ENCODE data around the gene BMP6.
"Not testable (repeated sequence)": the region's sequence is repeated elsewhere in the genome, so short reads cannot be mapped to it uniquely, and the experiment has no call there.

The BMP6 gene

DNA sequence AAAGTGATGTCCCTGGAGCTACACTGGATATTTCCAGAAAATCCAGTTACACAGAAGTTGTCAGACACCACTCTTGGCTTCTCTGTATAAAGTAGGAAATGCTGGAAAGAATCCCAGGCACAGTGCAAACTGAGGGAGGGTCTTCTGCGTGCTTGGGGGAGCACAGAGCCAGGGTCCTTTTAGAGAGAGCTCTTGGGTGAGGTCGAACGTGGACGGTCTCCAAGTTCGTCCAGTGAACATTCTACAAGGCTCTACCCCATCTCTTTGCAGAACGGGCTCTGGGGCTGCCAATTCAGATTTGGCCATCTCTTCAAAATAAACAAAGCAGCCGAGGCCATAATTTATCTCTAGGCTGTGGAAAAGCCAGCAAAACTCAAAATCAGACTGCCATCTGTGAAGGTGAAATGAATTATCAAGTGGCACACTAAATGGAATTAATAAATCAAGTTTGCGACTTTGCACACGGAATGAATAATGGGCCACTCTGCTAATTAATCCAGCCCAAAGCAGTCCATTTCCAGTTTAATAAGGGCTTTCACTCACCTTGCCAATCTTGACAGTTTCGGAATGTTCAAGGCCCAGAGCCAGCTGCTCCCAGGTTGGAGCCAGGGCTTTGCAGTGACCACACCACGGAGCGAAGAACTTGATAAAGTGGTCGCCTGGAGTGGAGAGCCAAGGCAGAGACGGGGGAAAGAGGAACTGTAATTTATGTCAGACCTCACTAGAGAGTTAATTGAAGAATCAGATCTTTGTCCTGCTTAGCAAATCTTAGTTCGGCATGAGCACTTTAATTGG is 165.4 kb downstream of the BMP6 start:
- no peak for FAIRE-seq

DNA sequence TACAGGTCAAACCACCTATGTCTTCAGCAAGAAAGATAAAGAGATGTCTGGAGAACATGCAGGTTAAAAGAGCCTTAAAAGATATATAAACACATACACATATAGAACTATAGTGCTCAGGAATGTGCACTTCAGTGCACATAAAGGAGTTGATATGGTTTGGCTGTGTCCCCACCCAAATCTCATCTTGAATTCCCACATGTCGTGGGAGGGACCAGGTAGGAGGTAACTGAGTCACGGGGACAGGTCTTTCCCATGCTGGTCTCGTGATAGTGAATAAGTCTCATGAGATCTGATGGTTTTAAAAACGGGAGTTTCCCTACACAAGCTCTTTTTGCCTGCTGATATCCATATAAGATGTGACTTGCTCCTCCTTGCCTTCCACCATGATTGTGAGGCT is 166.5 kb downstream of the BMP6 start:
- not testable (repeated sequence) for FAIRE-seq

DNA sequence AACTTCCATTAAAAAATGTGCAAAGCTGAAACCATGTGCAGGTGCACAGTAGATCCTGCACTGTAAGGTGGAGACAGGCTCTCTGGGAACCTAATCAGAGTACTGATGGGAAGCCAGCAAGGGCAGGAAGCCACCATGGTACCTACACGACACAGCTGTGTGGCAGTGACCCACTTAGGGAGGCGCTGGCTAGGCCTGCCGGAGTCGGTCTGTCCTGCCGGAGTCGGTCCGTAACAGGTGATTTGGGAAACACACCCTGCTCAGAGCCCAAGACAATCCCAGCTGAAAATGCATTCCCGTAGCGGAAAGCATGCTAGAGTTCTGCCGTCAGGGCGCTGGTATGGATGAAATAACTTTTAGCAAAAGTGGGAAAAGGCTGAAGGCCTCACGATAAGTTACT is 167.4 kb downstream of the BMP6 start:
- FAIRE-seq: no peak

DNA sequence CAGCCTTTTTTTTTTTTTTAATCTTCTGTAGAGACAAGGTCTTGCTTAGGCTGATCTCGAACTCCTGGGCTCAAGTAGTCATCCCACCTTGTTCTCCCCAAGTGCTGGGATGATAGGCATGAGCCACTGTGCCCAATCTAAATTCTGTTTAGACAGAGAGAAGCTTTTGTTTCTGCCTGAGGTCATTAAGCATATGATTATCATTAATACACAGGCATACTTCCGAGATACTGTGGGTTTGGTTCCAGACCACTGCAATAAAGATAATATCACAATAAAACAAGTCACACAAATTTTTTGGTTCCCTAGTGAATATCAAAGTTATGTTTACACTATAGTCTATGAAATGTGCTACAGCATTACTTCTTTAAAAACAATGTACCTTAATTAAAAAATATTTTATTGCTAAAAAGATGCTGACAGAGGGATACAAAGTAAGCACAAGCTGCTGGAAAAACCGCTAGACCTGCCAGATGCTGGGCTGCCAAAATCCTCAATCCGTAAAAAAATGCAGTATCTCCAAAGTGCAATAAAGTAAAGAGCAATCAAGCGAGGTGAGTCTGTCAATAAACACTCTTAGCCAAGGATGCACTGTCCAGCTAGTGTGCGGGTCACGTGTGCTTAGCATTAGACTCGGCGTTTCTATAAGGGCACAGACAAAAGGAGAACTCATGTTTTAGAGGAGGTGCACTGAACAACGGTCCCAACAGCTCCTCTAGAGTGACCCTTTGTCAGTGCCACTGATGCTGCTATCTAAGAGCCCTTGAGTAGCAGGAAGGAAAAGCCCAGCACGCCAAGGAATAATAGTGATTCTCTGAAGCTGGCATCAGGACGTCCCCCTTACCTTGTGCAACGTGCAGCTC is 168.6 kb downstream of the BMP6 start:
- no peak for FAIRE-seq

DNA sequence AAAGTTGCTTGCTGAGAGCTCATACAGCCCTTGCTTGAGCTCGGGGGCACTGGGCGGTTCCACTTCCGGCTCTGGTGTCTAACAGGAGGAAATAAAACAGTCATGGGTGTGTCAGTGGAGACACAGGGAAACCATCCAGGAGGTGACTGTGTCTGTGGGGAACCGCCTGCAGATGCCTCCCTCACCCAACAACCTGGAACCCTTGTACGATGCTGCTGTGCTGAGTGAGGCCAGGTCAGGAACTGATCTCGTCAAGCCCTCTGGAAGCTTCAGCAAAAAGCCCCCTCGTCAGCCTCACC is 169.2 kb downstream of the BMP6 start:
- no peak for FAIRE-seq

DNA sequence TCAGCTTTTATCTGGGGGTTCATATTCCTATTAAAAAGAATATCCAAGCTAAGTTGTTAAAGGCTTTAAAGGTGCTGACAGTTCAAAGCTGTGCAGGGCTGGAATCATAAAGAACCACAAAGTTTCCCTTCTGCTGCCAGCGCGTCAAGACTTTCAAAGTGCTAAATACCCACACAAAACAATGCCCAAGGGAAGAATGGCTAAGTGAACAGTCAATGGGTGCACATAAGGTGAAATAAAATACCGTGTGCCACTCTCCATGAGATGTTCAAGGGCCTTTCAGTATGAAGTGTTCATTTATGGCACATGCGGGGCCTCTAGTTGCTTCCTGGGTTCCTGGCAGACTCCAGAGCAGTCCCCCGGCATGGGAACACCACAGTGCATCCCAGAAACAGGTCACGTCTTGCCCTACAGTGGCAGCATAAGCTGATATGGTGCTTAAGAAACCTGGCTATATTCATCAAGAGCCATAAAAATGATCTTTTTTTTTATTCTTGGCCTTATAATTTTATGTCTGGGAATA is 170.6 kb downstream of the BMP6 start:
- FAIRE-seq: no peak

DNA sequence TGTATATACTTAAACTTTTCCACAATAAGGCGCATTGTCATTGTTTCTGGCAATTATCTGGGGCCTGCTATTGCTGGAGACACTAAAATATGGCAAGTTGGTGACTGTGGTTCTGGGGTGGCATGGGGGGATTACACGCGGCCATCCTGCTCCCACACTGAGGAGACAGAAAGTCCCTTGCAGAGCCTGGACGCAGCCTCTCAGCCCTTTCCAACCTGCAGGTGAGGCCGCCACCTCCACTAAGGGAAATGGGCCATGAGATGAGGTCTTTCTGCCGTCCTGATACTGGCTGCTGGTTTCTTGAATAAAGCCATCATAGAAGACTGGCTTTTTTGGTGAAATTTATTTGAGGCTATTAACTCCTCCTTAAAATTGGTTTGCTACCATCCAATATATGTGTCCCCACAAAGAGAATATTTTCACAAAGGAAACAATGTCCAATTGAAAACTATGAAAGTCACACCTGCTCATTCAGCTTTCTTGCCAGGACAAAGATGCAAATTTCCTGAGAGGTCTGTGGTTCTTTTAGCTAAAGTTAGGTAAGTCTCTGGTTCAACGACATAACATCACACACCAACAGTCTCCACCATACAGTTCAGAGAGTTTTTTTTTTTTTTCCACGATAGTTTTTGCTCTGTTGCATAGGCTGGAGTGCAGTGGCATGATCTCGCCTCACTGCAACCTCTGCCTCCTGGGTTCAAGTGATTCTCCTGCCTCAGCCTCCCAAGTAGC is 171.7 kb downstream of the BMP6 start:
- no peak for FAIRE-seq

DNA sequence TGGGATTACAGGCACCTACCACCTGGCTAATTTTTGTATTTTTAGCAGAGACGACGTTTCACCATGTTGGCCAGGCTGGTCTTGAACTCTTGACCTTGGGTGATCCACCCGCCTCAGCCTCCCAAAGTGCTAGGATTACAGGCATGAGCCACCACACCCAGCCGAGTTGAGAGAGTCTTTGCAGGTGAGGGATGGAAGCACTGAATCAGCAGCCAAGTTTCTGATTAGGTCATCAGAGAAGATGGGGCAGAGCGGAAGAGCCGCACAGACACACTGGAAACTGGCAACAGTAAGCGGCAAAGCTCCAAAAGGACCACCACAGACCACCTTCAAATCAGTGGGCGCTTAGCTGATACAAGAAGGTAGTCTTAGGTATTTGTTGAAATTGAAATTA is 172.3 kb downstream of the BMP6 start:
- FAIRE-seq: not testable (repeated sequence)

DNA sequence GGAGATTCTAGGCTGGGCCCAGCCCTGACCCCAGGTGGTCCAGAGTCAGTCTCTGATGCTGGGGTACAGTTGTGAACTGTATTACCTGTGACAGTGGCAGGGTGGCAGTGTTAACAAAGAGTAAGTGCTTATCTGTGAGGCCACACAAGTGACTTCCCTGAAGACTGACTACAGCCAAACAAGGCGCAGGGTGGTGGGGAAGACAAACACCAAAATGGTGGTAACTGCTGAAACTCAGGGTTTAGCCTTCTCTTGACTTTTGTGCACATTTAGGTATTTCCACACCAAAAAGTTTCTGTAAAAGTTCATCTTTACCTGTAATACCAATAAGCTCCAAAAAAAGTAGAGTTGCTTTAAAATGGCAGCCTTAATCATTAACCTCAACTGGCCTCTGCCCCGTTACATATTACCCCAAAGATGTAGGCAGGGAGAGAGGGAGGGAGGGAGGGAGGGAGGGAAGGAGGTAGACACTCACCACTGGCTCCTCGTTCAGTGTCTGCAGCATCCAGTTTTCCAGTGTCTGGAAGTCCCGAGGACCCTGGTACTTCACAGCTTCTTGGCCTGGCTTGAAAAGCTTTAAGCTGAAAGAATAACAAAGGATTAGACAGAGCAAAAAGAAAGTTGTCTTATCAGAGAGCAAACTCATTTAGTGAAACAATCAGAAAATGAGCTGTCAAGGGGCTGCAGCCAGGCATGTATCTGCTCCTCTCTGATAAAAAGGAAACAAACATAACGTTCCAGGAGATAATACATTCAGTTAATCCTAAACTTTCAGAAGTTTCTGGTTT is 173.4 kb downstream of the BMP6 start:
- FAIRE-seq: no peak

DNA sequence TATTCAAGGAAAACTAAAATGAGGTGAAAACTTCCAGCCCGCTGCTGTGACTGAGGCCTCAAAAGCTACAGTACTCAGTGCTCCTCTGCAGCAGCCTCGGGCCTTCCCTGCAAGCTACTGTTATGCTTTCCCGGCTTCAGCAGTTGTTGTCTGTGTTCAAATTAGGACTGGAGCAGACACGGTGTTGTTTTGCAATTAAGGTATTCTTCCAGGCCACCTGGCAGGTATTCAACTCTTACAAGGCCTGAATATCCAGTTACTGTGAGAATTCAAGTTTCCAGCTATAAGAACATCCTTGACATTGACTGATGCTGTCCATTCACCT is 174.0 kb downstream of the BMP6 start:
- no peak for FAIRE-seq

DNA sequence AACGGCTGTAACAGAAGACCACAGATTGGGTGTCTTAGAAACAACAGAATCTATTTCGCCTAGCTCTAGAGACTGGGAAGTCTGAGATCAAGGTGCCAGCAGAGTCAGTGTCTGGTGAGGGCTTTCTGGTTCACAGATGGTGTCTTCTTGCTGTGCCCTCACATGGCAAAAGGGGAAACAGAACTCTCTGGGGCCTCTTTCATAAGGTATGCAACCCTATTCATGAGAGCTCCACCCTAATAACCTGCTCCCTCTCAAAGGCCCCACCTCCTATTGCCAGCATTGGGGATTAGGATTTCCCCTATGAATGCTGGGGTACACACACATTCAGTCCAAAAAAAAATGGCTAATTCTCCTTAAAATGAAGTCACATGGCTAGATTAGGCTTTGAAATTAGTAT is 174.7 kb downstream of the BMP6 start:
- FAIRE-seq: no peak

DNA sequence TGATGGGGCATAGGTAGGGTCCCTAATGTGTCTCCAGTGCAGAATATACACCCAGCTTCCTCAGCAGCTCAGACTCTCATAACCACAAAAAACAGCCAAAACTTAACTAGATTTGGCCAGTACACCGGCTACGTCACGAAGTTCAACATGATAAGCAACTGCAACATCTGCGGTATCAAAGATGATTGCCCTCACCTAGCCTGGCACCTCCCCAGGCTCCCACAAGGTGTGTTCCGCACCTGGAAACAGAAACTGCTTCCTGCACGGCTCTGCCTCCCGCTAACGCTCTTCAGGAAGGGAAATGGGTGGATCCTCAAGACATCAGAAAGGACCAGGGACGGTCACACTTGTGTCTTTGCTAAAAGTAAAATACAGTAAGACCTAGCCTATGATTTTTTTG is 175.2 kb downstream of the BMP6 start:
- no peak for FAIRE-seq

DNA sequence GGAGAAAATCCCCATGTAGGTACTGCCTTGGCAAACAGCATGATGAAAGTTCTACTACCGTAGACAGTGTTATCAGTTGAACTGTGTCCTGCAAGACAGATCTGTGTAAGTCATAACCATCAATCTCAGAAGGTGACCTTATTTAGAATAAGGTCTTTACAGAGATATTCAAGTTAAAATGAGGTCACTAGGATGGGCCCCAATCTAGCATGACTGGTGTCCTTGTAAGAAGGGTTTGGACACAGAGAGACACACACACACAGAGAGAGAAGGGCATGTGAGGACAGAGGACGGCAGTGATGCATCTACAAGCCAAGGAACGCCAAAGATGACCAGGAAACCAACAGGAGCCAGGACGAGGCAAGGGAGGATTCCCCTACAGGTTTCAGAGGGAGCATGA is 175.9 kb downstream of the BMP6 start:
- no peak for FAIRE-seq

DNA sequence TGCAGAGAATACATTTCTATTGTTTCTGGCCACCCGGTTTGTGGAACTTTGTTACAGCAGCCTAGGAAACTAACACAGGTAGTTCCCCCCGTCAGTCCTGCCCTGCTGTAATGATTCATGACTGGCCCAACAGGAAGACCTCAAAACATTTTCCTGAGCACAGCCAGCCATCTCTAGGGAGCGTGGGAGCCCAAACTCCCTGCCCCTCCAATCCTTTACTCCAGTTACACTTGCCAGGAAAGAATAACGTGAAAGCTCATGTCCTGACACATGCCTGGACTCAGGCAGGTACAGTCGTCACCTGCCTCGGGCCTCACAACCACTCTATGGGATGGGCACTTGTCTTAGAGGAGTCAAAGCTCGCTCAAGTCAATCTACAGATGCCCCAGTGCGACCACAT is 176.3 kb downstream of the BMP6 start:
- FAIRE-seq: no peak

DNA sequence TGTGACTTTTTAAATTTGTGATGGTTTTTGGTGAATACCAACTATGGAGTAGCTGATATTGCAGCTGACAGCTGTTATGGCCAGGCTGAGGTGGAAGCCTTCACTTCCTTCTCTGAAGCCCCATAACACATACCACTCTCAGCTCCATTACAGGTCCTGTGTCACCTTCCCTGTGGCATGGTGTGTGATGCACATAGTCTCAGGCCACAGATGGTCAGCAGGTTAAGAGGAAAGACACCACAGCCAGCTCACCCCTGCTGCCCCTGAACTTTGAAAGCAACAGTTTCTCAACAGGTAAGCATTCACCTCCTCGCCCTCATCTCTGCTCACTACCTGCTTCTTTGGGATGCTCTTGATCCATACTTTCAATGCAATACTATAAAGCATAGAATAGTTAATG is 177.0 kb downstream of the BMP6 start:
- FAIRE-seq: no peak

DNA sequence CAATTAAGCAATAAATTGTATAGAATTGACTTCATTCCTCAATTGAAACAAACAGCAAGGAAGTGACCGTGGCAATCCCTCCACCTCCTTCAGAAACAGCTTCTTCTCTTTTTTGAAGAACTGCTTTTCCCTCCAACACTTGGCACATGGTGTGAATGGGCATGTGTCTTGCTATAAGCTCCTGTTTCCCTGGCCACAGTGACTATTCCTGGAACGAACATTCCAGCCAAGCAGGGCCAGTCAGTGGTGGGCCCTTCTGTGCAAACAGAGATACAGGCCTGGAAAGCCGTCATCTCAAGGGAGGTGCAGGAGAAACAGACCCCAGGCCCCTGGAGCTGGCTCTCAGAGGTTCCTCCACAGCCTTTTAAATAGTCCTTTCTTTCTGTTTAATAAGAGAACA is 177.8 kb downstream of the BMP6 start:
- FAIRE-seq: no peak

DNA sequence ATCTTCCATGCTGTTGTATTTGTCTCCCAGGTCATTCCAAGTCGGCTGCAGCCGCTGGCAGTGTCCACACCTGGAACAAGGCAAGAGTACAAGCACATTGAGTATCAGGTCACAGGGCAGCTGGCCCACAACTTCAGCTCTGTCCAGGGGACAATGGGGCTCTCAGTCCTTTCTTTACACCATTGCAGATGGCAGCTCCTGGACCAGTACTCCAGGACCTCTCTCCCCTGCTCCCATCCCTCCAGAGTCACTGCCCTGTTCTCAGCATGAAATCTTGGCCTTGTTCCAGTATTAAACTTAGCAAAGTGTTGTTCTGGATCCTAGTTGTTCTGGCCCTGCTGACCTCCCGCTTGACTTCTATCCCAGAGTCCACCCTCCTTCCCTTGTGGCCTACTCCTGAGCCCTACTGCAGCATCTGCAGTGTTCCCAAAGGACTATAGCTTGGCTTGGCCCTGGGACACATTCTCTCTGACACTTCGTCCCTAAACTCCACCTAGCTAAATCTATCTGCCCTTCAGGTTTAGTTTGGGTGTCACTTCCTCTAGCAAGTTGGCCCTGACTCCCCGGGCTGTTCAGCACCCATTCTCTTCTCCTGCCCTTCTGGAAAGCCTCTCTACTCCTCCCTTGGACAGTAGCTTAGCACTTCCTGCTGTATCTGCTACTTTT is 178.9 kb downstream of the BMP6 start:
- no peak for FAIRE-seq

DNA sequence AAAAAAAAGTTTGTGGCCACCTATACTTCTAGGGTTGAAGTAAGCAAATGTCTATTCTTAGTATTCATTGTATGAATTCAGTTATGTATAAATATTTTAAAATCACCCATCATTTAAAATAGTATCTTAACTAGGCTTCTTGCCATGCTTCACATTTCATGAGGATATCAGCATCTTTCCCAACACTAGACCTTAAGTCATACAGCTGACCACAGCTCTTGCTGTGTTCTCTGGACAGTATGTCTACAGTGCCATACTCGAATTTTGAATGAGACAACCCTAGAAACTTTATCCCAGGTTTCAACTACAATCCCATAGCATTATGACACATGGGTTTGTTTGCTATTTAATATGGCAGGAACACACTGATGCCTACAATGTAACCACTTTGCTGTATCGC is 179.5 kb downstream of the BMP6 start:
- FAIRE-seq: no peak

DNA sequence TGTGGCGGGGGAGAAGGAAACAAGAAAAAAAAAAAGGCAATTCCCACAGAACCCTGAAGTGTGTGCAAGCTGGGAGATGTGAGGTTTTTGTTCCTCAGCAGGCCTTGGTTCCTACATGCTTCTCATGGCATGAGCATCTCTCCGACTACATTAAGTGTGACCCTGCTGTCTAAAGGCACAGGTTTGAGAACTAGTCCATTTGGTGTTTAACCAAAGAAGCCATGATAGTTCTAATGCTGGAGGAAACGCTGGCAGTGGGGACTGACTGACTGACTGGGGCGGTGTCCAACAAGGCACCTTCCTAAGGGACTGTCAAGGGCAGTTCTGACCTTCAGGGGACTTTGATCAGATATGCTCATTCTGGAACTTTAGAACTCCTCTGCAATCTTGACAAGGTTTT is 180.8 kb downstream of the BMP6 start:
- no peak for FAIRE-seq

DNA sequence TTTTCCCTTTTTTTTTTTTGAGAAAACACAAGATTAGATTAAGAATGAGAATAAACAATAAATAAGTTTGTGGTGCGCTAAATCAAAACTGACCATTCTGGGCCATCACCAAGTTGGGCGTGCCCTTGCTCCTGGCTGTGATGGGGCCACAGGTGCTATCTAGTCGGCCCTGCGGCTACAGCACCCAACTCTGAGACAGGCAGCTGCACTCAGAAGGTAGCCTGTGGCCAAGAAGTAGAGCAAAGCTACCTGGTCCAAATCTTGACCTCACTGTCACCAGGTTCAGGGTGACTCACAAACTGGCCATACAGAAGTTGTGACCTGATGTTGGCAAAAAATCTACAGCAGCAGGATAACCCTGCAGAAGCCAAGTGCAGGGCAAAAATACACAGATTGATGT is 181.3 kb downstream of the BMP6 start:
- no peak for FAIRE-seq

DNA sequence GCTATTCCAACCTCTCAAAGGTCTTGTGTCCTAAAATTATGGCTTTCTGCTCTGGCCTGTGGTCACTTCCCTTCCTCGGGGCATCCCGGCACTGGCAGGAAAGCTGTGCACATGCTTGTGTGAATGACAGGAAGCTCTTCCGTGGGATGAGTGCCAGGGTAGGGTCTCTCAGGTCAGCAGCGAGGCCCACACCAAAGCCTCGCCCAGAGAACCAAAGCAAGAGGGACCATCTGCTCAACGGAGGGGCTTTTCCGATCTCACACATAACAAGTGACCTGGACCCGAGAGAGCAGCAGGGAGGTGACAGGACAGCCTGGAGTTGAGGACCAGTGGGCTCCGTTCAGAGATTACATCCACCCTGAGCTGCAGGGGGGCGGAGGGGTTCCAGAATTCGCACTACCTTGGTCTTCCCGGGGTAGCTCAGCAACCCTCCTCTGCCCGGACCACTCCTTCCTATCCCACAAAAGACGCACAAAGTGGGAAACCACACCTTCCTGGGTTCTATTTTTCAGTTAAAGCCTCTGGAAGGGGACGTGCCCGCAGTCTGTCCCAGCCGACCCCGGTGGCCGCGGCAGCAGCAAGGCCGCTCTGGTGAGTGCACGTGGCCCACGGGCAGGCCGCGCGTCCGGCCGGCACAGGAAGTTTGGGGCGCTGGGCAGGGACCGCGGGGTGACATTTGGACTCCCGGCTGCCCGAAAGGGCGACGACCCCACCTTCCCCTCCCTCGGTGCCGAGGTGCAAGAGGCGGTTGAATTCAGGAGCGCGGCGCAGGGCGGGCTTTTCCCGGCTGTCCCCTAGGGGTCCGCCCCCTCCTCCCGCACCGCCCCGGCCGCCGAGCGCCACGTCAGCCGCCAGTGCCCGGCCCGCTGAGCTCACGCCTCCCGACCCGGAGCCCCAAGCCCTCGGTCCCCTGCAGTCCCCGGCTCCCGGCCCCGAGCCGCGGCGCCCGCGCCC is 183.7 kb downstream of the BMP6 start:
- no peak for FAIRE-seq
